Sciatic nerve (tissue), 2 donors: ENCODE results near the gene CHD9. TPM values are rescaled to one million over a fixed set of nuclear protein-coding genes. Genes with fewer than 3 reads are reported as not detected.
A peak's percentile ranks its signal among the peaks of the same experiment; 100 is the strongest.
"Not testable (repeated sequence)": the region's sequence is repeated elsewhere in the genome, so short reads cannot be mapped to it uniquely, and the experiment has no call there.

Experiments used
- ATAC-seq: fragments of 200-7000 bp; cut with Tn5 transposase; one replicate; pipeline ENCODE4 v1.9.1; 2020; ENCODE audit warnings: mild to moderate bottlenecking, moderate library complexity
- DNase-seq: peaks from one replicate; pipeline ENCODE4 v3.0.0-alpha.2; 2020; ENCODE audit warnings: low spot score
- intact Hi-C: fragments of 100-400 bp; cut with DNase I; formaldehyde crosslinking; loops from one replicate; pipeline ENCODE4 v1.14.2; 2022
- total RNA-seq: library from RNA; stranded (reverse); fragmentation: NEBNext Ultra II Directional; extraction: Animal tissue kit (Norgen Biotek cat#: 25700); gene quantifications from one replicate; pipeline ENCODE4 v1.2.1, GENCODE V29; 2021
- donor health status: DM: no; HTN: no; CAD: no.
- donor health status: DM: no; HTN: no; CAD: no.

Gene CHD9, protein sequence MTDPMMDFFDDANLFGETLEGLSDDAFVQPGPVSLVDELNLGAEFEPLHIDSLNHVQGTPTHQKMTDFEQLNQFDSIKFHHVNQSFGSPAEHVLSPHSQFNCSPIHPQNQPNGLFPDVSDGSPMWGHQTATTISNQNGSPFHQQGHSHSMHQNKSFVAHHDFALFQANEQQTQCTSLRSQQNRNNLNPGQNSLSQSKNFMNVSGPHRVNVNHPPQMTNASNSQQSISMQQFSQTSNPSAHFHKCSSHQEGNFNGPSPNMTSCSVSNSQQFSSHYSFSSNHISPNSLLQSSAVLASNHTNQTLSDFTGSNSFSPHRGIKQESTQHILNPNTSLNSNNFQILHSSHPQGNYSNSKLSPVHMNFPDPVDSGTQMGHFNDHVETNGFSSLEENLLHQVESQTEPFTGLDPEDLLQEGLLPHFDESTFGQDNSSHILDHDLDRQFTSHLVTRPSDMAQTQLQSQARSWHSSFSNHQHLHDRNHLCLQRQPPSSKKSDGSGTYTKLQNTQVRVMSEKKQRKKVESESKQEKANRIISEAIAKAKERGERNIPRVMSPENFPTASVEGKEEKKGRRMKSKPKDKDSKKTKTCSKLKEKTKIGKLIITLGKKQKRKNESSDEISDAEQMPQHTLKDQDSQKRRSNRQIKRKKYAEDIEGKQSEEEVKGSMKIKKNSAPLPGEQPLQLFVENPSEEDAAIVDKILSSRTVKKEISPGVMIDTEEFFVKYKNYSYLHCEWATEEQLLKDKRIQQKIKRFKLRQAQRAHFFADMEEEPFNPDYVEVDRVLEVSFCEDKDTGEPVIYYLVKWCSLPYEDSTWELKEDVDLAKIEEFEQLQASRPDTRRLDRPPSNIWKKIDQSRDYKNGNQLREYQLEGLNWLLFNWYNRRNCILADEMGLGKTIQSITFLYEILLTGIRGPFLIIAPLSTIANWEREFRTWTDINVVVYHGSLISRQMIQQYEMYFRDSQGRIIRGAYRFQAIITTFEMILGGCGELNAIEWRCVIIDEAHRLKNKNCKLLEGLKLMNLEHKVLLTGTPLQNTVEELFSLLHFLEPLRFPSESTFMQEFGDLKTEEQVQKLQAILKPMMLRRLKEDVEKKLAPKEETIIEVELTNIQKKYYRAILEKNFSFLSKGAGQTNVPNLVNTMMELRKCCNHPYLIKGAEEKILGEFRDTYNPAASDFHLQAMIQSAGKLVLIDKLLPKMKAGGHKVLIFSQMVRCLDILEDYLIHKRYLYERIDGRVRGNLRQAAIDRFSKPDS (N-terminal part only)
- 137 TPM for total RNA-seq

DNA sequence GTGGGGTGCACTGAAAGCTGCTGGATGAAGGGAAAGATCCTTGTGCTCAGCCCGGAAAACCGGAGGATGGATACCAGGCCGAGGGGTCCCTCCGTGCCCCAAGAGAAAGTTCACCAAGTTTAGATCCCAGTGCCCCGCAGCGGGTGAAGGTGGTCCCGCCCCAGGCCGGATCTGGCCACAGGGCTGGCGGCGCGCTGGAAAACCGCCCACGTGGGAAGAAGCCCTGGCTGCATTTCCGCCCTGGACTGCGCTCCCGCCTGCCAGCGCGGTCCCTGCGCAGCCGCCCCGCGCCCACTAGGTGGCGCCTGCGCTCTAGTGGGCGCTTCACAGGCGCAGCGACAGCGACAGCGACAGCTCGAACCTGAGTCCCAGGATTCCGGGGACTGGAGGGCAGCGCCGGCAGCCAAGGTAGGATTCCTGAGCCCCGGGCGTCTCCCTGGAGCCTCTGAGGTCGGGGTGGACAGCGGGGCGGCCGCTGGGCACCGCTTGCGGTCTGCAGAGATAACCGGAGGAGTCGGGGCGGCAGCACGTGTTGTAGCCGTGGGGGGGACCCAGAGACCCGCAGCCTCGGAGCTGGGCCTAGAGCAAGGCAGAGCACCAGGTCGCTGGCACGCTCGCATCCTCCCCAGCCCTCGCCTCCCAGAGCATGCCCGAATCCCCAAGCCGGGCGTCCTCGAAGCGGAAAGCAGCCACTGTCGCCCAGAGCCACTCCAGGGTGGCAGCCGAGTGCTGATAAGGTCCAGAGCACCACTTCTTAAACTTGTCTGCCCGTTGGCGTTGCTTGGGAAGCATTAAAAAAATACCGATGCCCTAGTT lies at the start of gene CHD9:
Gene CHD9 (plus strand): TSS at position 322 of the 816 bp plus-strand sequence. CDS start 101,099 bp downstream, outside the sequence.
- ATAC-seq (peak; percentile 91), DNase-seq (peak; percentile 89)
- intact Hi-C loops, result loop anchor here (10.0 kb wide), 2 partner anchors 100 to 170 kb away; no protein-coding TSS in a partner anchor

DNA sequence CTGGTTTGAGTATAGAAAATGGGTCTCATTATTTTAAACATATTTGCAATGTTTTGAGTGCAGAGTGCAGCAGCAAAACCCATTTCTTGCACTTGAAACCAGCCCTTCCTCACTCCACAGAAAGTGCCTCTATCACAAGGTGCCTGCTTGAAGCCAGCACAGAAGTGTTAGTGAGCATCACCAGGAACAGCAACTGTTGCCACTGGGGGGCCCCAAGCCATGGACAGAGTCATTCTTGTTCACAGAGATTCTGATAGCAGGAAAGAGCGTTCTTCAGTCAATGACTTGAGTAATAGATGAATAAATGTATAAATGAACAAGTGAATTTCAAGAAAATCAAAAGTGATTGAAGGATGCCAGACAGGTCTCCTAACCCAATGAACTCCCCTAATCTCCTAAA lies 47.7 kb upstream of the CHD9 start:
- intact Hi-C loops, result no loop called here
- ATAC-seq (no peak), DNase-seq (no peak)

DNA sequence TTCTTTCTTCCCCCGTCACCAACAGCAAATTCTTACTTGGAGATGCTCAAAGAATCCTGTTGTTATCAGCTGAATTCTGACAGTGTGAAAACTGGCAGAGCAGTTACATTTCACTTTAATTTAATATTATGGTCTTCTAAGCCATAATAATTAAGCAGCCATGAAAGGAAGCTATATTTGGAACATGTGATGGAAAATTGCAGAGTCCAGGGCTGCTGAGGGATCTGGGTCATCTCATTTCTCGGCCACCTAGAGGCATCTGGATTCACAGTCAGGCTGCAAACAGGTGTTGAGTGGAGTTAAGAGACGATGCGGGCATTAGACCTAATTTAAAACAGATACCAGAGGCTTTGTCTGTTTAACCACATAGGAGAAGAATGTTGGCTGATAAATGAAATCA lies 40.5 kb upstream of the CHD9 start:
- intact Hi-C loops, result no loop called here
- DNase-seq (no peak), ATAC-seq (no peak)

DNA sequence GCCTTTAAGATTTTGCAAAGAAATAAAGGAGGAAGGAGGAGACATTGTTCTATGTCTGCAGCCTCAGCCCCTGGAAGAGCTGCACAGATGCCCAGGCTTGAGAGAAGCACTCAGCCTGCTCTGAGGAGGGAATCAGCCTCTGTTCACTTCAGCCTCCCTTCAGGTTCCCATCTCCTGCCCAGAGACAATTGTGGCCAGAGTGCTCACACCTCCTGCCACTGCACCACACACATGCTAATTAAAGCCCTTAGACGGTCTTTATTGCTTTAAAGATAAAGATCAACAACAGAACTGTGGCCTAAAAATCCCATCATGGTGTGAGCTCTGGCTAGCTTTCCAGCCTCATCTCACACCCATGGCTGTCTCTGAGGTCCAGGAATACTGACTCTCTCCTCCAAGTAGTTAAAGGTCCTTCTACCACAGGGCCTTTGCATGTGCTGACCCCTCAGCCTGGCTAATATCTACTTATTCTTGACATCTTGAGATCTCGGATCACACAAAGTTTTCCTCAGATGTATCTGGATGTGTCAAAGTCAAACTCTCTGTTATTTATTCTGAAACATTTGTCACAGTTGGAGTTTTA lies 35.9 kb upstream of the CHD9 start:
- DNase-seq (no peak), ATAC-seq (no peak)
- intact Hi-C loops, result no loop called here

DNA sequence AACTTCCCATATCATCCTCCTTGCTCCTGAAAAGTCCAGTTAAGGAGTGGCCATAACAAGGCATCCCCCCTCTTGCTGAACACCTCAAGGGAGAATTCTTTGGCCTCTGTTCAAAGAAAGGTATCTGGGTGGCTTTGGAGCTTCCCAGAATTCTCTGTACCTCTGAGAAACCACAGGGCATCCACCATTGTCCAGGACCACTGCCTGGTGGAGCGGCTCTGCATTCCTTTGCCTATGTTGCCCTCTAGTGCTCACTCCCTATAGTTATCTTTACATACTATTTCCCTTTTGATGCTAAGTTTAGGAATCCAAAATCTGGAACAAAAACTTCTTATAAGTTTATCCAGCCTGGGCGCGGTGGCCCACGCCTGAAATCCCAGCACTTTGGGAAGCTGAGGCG lies 32.4 kb upstream of the CHD9 start:
- ATAC-seq, result peak; percentile 88
- DNase-seq, result no peak
- intact Hi-C loops, result no loop called here

DNA sequence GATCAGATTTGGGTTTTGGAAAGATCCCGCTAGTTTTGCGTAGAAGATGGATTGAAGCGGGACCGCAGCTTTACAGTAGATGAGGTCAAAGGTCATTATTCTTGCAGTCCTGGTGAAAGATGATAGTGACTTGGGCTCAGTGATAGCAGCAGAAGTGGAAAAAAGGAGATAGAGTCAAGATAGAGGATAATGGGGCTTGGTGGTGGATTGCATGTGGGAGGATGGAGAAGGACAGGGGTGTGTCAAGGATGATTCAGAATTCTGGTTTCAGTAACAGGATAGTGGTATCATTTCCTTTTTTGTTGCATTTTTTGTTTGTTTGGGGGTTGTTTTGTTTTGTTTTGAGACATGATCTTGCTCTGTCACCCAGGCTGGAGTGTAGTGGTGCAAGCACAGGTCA lies 30.7 kb upstream of the CHD9 start:
- intact Hi-C loops, result no loop called here
- ATAC-seq (no peak), DNase-seq (no peak)

DNA sequence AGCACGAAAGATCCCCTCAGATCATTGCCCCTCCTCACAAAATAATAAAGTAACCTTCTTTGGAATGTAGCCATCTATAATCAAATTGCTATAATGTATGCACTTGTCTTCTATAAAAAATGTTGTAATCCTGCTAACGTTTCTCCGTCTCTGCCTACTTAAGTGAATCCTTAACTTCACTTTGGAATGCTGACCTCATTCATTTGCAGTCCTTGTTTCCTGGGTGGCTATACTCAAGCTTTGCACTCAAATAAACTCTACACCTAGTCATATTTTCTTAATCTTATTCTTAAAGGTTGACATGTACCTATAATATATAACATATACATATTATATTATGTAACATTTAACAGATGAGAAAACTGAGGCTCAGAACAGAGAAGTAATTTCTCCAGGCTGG lies 24.8 kb upstream of the CHD9 start:
- DNase-seq, result no peak
- intact Hi-C loops, result no loop called here
- no peak for ATAC-seq

DNA sequence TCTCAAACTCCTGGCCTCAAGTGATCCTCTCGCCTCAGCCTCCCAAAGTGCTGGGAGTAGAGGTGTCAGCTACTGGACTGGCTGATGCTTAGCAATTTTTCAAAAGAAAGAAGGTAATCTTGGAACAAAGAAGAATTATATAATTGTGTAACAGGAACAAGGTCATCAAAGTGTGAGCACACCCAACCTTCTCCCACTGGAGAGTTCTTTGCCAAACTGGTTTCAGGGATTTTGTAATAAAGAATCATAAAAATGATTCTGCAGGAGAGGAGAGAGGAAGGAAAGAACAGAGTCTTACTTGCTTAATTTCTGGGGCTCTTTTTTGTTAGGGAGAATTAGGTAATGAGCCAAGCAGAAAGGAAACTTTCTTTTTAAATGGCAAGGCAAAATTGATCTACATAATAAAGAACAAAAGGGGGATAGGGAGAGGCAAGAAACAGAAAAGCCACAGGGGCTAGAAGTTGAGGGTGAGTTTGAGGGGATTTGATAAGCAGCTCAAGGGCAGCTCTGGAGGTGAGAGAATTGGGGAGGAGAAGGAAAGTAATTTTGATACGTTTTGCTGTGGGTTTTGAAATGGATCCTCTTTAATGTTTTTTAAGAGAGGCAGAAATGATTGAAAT lies 23.4 kb upstream of the CHD9 start:
- peak; percentile 87 for ATAC-seq
- no peak for DNase-seq
- intact Hi-C loops, result no loop called here

DNA sequence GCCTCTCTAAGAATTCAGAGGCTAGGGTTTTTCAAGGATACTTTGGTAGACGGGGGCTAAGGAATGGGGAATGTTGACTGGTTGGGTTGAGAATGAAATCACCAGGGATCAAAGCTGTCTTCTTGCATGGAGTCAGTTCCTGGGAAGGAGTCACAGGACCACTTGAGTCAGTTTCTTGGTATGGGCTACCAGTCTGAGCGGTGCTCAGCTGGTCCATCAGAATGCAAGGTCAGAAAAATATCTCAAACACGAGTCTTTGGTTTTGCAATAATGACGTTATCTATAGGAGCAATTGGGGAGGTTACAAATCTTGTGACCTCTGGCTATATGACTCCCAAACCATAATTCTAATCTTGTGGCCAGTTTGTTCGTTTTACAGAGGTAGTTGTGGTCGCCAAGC lies 20.5 kb upstream of the CHD9 start:
- DNase-seq, result no peak
- intact Hi-C loops, result no loop called here
- ATAC-seq, result no peak

DNA sequence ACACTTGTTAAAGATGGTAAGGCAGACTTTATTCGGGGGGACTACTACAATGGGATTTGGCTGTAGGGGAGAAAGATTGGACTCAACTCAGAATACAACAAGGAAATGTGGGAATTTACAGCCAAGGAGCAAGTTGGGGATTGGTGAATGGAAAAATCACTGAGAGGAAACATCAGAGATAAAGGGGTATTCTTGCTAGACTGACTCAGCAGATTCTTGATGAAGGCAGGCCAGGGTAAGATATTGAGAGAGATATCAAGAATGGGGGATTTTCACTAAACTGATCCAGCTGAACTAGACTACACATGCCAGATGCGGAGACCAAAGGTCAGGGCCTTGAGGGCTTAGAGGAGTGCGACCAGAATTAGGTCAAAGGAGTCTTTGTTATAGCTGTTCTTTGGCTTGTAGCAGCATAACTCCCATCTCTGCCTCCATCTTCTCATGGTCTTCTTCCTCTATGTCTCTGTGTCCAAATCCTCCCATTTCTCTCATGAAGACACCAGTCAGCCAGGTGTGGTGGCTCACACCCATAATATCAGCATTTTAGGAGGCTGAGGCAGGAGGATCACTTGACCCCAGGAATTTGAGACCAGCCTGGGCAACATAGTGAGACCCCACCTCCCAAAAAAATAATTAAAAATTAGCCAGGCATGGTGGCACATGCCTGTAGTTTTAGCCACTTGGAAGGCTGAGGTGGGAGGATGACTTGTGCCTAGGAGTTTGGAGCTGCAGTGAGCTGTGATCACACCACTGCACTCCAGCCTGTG lies 19.4 kb upstream of the CHD9 start:
- no peak for ATAC-seq
- intact Hi-C loops, result no loop called here
- DNase-seq, result no peak

DNA sequence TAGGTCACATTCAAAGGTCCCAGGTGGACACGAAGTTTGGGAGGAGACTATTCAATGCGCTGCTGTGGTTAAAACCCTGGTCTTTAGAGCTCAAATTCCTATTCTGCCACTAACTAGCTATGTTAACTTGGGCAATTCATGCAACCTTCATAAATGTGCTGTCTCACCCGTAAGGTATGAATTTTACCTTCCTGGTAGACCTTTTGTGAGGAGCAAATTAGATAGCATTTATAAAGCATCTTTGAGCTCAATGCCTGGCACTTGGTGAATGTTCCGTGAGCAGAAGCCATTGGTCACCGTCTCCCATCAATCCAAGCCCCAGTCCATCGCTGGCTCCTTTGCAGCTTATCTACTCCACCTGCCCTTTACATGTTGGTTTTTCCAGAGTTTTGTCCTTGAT lies 18.7 kb upstream of the CHD9 start:
- DNase-seq, result no peak
- no peak for ATAC-seq
- intact Hi-C loops, result no loop called here

DNA sequence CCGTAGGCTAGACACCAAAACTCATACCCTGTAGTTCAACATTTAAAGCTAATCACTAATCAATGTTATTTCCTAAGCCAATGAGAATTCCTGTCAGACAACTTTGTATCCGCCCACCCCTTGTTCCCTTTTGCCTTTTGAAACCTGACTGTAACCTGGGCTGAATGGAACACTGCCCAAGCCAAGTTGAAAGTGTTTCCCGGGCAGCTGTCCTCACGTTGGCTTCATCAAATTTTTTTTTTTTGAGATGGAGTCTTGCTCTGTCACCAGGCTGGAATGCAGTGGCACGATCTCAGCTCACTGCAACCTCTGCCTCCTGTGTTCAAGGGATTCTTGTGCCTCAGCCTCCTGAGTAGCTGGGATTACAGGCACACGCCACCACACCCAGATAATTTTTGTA lies 18.1 kb upstream of the CHD9 start:
- ATAC-seq, intact Hi-C loops, DNase-seq: not testable (repeated sequence)

DNA sequence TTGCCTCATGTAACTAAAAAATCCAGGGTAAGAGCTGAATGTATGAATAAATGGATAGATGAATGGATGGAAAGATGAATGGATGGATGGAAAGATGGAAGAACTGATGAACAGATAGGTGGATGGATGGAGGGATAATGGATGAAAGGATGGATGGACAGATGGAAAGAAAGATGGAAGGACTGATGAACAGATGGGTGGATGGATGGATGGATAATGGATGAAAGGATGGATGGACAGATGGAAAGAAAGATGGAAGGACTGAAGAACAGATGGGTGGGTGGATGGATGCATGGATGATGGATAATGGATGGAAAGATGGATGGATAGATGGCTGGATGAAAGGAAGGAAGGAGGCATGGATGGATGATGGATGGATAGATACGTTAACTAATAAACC lies 14.0 kb upstream of the CHD9 start:
- no peak for ATAC-seq
- DNase-seq, result no peak
- intact Hi-C loops, result no loop called here

DNA sequence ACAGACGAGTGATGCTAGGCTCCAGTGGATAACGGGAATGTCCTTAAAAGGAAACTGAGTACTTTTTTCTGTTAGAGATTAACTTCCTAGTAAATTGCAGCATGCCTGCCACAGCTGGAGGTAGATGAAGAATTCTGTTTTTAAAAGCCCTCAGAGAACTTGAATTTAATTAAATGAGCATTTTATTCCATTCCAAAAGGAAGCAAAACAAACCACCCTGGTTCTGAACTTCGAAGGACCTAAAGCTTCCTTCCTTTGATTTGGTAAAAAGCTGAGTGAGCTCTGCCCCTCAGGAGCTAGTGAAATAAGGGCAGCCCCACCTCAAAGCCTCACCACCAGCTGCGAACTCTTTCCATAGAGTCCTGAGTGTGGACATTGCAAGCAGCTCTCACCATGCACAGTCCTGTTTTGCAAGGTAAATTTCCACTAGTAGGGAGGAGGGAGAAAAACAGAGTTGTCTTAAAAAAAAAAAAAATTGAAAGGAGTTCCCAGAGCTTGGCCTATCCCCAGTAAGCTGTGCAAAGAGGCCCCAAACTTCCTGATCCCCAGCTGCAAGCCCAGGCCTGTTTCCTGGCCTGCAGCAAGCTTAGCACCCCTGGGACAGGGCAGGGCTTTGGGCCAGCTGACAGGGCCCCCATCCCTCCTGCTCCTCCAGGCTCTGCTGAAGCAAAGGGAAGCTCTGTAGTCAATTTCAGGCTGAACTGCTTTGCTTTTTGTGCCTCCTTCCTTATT lies 13.3 kb upstream of the CHD9 start:
- peak; percentile 87 for DNase-seq
- intact Hi-C loops, result no loop called here
- peak; percentile 91 for ATAC-seq

DNA sequence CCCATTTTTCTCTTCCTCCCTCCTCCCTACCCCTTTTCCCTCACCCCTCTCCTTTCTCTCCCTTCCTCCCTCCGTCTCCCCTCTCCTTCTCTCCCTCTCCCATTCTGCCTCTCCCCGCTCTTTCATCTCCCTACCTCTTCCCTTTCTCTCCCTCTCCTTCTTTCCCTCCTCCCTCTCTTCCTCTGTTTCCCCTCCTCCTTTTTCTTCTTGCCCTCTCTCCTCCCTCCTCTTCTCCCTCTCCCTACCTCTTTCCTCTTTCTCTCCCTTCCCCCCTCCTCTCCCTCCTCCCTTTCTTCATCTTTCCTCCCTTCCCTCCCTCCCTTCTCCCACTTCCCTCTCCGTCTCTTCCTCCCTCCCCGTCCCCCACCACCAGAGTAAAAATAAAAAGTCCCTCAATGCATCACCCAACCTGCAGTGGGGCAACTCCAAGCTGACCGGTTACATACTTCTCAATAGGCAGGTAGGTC lies 12.5 kb upstream of the CHD9 start:
- peak; percentile 43 for ATAC-seq
- intact Hi-C loops, result no loop called here

DNA sequence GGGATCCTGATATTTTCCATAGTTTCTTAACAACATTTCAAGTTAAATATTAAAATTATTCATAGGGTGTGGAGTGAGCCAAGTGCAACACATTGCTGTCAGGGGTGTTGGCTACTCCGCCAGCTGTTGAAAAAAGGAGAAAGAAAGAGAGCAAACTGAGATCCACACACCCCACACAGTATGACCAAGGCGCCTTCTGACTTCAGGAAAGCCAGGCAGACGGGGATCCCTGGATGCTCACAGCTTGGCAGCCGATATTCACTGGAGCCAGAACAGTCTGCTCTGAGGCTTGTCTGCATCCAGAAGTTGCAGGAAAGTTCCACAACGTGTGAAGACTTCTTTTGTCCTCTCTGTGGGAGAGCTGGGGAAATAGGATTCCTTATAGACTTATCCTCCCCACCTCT lies 11.4 kb upstream of the CHD9 start:
- ATAC-seq, result peak; percentile 58
- no peak for DNase-seq
- intact Hi-C loops, result no loop called here

More for the DNA sequence above, 12.5 kb upstream of the CHD9 start:
- DNase-seq, result no peak
